NB4 (cell line): ENCODE data around the gene DUSP22.

ENCODE experiments used
- DNase-seq: peaks from one replicate; pipeline ENCODE4 v3.0.0; 2010; ENCODE audit warnings: low read depth
- H3K4me3 ChIP-seq: one replicate; pipeline ENCODE4 v1.5.1; 2011; ENCODE audit warnings: mild to moderate bottlenecking, low read depth, low read length, moderate library complexity
- MYC ChIP-seq: IDR thresholded peaks from 2 replicates; pipeline ENCODE4 v1.6.1; 2011; ENCODE audit warnings: low read depth, low read length
- POLR2A ChIP-seq: IDR thresholded peaks from 2 replicates; pipeline ENCODE4 v1.6.1; 2011; ENCODE audit warnings: mild to moderate bottlenecking; ENCODE audit not compliant: insufficient read length; ENCODE audit errors: extremely low read depth
- TF ChIP-seq, protein P1 (sequence below): IDR thresholded peaks from one replicate; pipeline ENCODE4 v1.5.1; 2012; ENCODE audit warnings: low read depth, low read length
- TF ChIP-seq, protein P2 (sequence below): IDR thresholded peaks from 2 replicates; pipeline ENCODE4 v1.6.1; 2011; ENCODE audit warnings: low read depth, low read length

Gene DUSP22

DNA sequence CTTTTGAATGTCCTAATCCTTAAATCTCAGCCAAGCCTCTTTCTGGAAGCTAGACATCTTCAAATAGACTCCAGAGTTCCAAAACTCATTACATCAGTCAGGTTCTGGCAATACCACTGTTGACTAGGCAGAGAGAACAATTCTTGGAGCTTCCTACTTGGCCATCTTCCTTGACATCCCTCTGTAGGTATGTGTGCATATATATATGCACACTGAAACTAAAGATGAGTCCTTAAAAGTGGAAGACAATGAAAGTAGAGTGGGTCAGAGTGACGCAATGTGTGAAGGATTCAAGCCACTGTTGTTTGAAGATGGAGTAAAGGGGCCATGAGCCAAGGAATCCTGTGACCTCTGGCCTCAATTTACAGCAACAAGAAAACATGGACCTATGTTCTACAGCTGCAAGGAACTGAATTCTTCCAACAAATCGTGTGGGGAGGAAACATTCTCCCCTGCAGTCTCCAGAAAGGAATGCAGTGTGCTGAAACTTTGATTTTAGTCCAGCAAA lies 18.7 kb upstream of the DUSP22 start:
- TF ChIP-seq MYC (no peak), POLR2A (no peak)
- TF ChIP-seq, protein P1, sequence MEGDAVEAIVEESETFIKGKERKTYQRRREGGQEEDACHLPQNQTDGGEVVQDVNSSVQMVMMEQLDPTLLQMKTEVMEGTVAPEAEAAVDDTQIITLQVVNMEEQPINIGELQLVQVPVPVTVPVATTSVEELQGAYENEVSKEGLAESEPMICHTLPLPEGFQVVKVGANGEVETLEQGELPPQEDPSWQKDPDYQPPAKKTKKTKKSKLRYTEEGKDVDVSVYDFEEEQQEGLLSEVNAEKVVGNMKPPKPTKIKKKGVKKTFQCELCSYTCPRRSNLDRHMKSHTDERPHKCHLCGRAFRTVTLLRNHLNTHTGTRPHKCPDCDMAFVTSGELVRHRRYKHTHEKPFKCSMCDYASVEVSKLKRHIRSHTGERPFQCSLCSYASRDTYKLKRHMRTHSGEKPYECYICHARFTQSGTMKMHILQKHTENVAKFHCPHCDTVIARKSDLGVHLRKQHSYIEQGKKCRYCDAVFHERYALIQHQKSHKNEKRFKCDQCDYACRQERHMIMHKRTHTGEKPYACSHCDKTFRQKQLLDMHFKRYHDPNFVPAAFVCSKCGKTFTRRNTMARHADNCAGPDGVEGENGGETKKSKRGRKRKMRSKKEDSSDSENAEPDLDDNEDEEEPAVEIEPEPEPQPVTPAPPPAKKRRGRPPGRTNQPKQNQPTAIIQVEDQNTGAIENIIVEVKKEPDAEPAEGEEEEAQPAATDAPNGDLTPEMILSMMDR: no peak
- TF ChIP-seq, protein P2, sequence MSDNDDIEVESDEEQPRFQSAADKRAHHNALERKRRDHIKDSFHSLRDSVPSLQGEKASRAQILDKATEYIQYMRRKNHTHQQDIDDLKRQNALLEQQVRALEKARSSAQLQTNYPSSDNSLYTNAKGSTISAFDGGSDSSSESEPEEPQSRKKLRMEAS: no peak
- no peak for DNase-seq
- H3K4me3 ChIP-seq: no peak overlapping the region

DNA sequence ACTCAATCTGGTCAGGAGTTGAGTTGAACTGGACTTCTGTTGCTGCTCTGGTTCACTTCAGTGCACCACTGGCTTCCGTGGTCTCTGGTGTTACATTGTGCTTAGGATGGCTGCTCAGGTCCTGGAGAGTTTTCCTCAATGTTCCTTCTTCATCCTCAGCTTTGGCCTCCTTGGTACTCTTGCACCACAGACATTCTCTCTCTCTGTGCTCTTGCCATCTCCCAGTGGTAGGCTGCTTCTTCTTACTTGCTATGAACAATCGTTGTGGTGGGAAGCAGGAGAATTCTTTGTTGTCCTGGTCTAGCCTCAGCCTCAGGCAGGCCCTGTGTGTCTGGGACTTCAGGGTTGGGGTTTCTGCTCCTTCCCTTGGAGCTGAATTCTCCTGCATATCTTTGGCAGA lies 14.5 kb upstream of the DUSP22 start:
- TF ChIP-seq POLR2A (no peak), MYC (no peak)
- TF ChIP-seq, protein P2: no peak
- TF ChIP-seq, protein P1: no peak
- H3K4me3 ChIP-seq: no peak overlapping the region
- DNase-seq: no peak

DNA sequence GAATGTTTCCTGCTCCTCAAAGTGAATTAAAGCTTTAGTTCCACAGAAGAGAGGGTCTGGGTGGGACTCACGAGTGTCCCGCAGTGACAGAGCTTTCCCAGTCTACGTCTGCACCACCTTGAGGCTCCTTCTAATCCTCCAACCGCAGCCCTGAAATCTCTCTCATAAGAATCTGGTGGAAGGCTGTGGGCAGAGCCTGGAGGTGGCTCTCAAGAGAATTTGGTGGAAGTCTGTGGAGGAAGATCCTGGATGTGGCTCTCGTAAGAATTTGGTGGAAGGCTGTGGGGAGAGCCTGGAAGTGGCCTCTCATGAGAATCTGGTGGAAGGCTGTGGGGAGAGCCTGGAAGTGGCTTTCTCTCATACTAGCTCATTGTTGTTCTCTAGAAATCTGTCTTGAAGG lies 13.8 kb upstream of the DUSP22 start:
- H3K4me3 ChIP-seq: no peak overlapping the region
- no peak for DNase-seq
- TF ChIP-seq POLR2A: no peak

DNA sequence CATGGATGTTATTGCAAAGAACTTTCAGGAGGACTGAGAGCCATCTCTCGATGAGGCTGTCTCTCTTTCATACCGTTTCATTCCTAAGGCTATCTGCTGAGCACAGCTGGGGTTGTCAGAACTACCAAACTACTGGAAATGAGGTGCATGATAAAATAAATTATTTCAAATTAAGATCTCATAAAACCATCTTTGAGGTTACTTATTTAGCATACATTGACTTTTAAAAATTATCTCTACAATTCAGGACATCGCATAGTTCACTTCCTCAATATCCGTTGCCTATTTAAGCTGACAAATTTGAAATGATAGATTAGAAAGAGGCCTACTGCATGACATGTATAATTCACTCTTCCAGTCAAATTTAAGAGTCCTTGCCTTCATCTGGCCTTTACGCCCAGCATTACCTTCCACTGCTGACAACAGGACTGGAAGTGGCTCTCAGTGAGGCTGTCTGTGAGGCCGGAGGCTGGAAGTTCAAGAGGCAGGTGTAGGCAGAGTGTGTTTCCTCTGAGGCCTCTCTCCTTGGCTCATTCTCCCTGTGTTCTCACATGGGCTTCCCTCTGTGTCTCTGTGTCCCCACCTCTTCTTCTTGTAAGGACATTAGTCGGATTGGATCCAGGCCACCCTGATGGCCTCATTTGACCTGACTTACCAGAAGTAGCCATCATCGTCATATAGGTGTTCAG lies 12.8 kb upstream of the DUSP22 start:
- no peak overlapping the region for H3K4me3 ChIP-seq
- no peak for DNase-seq
- TF ChIP-seq POLR2A (no peak), MYC (no peak)
- TF ChIP-seq, protein P2: no peak
- TF ChIP-seq, protein P1: no peak

DNA sequence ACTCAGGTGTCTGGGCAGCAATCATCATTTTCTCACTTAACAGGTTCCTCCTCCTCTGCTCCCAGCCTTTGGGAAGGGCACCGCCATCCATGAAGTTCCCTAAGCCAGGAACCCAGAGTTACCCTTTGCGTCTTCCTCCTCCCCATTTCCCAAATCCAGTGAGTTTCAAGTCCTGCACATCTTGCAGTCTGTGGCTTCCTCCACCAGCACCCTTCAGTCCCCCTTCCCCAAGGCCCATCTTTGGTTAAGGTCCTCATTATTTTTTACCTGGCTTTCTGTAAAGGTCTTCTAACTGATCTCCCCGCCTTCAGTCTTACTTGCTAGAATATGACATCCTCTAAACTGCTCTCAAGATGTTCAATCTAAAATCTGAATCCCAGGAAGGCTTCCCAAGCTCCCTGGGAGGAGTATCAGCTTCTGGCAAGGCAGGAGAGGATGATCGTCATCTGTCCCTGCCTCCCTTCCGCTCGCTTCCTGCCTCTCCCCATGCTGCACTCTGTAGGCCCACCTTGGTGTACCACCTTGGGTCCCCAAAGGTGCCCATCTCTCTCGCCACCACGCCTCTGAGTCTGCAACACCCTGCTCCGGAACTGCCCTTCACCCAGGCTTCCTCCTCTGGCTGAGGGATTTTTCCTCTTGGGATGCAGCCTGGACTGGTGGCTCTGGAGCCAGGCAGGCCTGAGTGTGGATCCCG lies 11.4 kb upstream of the DUSP22 start:
- TF ChIP-seq MYC (no peak), POLR2A (no peak)
- TF ChIP-seq, protein P1: no peak
- TF ChIP-seq, protein P2: no peak
- H3K4me3 ChIP-seq: no peak overlapping the region
- DNase-seq: no peak

DNA sequence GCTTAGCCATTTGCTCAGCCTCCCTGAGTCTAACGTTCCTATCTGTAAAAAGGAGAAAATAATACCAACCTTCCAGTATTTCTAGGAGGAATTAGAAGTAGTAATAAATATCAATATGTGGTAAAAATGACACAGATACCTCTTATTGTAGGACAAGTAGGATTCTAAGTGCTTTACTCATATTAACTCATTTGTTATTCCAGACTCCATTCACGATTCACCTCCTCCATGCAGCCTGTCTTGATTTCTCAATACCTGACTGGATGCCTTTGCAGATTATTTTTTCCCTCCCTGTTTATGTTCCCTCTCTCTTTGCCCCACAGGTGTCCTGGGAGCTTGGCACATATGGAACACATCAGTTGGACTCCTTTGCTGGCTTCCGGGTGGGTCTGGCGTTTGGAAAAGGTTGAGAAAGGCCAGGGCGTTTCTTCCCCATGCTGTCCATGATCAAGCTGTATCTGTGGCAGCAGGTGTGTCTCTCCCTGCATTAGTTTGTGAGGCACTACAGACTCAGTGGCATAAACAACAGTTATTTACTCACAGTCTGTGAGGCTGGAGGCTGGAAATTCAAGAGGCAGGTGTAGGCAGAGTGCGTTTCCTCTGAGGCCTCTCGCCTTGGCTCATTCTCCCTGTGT lies 10.7 kb upstream of the DUSP22 start:
- TF ChIP-seq, protein P2: no peak
- DNase-seq: no peak
- H3K4me3 ChIP-seq: no peak overlapping the region
